Activated effector memory CD4-positive, alpha-beta T cell treated with anti-CD3 and anti-CD28 coated beads, Interleukin-2, amount 50 U/mL, for 16 hours (primary cell): ENCODE results near the gene CA11.
"Not testable (repeated sequence)": the region's sequence is repeated elsewhere in the genome, so short reads cannot be mapped to it uniquely, and the experiment has no call there.

Experiments
- DNase-seq: peaks from one replicate; pipeline ENCODE4 v3.0.0-alpha.2; 2020

CA11 gene

DNA sequence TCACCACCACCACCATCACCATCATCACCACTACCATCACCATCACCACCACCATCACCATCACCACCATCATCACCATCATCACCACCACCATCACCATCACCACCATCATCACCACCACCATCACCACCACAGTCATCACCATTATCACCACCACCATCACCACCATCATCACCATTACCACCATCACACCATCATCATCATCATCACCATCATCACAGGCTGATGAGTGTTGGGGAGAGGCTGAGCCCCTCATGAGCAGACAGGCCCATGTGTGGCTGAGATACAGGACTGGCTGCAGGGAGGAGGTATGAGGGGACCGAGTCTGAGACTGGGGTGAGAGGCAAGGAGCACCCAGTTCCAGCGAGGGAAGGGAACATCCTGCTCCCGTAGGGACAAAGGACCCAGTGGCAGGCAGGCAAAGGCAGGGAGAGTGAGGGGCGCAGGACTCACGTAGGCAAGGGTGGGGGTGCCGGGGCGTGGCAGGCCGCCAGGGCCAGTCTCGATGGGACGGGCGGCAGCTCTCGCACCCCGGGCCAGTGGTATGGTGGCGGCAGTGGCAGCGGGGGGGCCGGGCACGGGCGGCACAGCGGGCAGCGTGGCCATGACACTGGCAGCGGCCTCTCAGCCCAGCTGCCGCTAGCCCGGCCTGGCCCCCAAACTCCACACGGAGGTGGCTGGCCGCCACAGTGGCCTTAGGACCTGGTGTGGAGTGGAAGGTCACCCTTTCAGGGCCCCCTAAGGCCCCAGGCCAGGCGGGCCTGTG is 24.1 kb upstream of the CA11 start:
- DNase-seq = no peak

DNA sequence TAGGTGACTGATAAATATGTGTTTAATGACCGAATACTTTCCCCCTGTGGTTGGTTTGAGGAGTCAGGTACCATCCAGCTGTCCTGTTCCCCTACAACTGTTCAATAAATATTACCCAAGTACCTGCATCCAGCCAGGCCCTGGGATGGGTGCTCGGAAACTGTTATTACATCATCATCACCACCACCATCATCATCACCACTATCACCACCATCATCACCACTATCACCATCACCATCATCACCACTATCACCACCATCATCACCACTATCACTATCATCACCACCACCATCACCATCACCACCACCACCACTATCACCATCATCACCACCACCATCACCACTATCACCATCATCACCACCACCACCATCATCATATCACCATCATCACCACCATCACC is 22.8 kb upstream of the CA11 start:
- DNase-seq = no peak

DNA sequence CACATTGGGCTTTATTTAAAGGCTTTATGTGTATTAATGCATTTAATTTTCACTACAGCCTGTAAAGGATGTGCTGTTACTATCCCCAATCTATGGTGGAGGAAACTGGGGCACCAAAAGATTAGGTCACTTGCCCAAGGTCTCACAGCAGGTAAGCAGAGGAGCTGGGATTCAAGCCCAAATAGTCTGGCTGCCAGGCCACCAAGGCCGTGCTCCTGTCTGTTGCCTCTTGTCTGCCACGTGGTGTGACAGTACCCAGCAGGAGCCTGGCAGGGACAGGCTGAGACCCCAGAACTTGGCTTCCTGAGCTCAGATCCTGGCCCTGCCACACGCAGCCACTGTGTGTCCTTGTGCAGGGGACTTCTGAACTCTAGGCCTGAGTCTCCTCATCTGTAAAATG is 22.3 kb upstream of the CA11 start:
- DNase-seq = no peak

DNA sequence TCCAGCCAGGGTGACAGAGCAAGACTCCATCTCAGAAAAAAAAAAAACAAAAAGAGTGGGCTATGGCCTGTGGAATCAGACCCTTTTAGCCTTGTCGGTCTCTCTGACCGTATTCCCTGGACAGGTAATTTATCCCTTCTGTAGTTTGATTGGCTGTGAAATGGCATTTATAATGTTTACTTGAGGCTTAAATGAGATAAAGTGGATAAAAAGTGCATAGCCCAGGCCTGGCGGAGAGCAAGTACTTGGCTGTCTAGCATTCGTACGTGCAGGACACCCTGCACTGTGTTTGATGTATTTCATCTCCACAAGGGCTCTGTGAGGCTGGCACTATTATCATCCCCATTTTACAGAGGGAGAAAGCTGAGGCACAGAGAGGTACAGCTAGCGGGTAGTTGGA is 19.8 kb upstream of the CA11 start:
- DNase-seq = no peak

DNA sequence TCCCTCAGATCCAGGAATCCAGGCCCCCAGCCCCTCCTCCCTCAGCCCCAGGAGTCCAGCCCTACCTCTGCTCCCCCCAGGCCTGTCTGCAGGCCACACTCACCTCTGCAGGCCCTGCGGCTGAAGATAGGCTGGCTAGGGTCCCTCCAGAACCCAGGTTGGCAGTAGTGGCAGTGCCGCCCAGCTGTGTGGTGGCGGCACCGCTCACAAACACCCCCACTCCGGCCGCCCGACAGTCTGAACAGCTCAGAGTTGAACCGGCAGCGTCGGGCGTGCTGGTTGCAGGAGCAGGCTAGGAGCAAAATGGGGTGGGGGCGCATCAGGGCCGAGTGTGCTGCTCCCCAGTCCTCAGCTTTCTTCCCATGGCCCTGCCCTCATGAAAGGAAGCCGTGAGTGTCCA is 18.5 kb upstream of the CA11 start:
- no peak for DNase-seq

DNA sequence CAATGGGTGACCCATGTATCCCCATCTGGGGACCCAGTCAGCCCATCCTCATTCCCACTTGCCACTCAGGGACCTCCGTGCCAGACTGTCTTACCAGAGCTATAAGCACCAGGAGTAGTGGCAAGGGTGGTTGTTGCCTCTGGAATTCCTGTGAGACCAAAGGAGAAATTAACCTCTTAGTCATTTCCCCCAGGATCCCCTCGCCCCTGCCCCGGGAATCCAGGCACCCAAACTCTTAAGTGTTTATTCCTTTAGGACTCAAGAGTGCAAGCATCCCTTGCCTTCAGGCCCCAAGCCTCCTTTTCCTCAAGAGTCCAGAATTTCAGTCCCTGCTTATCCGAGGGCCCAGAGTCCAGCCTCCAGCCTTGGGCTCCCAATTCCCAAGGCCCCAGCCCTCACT is 17.7 kb upstream of the CA11 start:
- DNase-seq = no peak

DNA sequence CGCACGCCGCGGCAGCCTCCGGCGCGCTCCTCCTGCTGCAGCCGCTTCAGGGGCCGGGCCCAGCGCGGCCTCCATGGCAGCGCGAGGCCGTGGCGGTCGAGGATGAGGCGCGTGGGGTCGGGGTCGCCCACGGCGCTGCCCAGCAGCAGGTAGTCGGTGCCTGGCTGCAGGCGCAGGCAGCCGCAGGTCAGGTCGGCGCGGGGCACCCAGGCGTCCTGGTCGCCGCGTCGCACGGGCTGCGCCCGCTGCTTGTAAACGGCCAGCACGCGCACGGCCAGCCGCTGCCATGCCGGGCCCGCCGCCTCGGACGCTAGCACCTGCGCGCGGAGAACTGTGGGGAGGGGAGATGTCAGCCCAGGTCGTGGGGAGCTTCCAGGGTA is 15.7 kb upstream of the CA11 start:
- no peak for DNase-seq

DNA sequence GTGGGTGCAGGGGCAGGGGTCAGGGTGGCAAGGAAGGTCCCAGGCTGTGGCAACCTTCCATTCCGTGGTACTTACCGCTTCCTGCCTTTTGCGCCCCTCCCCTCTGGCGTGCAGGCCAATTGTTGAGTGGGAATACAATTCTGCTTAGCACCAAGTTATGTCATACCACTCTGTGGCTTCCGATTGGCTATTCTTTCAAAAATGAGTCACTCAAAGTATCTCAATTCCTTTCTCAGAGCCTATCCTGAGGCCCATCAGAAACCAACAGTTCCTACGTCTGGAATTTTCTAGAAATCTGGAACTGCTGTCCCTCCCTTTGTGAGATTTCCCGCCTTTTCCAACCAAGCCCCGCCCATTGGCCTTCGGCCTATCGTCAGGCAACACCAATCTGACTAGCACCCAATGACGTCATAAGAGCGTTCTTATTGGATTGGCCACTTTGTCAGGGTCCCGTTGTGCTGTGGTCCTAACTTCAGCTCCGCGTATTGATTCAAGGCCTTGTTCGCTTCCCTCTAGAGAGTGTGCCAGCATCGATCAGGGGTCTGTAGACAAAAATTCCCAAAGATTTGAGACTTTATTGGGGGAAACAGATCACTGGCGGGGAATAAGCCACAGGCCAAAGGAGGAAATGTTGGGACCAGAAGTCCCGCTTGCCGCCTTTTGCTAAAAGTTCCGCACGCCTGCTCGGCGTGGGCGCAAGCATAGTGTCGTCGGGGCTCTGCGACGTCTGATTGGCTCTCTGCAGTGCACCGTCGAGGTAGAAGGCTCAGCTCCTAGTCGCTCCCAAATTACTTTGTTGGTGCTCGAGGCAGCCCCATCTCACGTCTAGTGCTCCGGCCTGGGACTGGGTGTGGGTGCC is 15.1 kb upstream of the CA11 start:
- DNase-seq = peak; percentile 89

DNA sequence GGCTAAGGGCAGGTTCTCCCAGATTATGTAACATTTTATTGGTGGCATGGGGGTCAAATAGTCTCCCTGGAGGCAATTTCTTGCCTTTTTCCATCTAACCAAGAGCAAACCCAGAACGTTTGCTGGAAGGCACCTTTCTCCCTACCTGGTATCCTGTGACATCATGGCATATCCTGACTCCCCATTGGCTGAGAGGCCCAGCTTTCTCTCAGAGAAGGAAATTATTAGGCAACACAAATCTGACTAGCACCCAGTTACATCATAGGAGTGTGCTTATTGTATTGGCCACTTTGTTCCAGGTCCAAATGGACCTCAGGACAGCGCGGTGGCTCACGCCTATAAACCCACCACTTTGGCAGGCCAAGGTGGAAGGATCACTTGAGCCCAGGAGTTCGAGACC is 13.8 kb upstream of the CA11 start:
- no peak for DNase-seq

DNA sequence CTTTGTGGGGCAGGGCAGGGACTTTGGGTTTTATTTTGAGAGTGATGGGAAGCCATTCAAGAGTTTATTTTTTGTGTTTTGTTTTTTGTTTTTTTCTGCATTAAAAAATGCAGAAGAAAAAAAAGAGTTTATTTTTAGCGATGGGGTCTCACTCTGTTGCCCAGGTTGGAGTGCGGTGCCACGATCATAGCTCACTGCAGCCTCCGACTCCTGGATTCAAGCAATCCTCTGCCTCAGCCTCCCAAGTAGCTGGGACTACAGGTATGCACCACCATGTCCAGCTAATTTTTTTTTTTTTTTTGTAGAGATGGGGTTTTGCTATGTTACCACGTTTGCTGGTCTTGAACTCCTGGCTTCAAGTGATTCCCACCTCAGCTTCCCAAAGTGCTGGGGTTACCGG is 12.5 kb upstream of the CA11 start:
- no peak for DNase-seq

DNA sequence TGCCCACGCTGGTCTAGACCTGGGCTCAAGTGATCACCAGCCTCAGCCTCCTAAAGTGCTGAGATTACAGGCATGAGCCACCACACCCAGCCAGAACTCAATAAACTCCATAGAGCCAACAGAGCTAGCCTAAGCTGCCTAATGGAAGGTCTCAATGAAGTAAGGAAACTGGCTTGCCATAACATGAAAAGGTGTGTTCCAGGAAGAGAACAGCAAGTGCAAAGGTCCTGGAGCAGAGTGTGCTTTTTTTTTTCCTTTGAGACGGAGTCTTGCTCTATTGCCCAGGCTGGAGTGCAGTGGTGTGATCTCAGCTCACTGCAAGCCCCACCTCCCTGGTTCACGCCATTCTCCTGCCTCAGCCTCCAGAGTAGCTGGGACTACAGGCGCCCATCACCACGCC is 11.8 kb upstream of the CA11 start:
- not testable (repeated sequence) for DNase-seq

DNA sequence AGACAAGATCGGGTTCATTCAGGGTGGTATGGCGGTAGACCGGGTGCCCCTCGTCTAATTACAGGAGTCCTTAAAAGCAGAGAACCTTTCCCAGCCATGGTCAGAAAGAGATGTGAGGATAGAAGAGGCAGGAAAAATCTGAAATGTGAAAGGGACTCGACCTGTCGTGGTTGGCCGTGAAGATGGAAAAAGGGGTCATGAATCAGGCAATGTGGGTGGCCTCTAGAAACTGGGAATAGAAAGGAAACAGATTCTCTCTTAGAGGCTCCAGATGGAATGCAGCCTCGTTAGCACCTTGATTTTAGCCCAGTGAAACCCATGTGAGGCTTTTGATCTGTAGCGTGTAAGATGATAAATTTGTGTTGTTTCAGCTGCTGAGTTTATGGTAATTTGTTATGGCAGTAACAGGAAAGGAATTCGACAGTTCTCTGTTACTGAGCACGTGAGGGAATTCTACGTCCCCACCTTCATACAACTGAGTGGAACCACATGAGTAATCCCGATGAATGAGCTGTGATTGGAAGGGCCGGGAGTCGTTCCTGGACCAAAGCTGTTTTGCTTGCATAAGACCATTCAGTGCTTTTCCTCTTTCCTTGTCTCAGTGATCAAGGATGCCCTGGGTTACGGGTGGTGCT is 11.0 kb upstream of the CA11 start:
- no peak for DNase-seq

DNA sequence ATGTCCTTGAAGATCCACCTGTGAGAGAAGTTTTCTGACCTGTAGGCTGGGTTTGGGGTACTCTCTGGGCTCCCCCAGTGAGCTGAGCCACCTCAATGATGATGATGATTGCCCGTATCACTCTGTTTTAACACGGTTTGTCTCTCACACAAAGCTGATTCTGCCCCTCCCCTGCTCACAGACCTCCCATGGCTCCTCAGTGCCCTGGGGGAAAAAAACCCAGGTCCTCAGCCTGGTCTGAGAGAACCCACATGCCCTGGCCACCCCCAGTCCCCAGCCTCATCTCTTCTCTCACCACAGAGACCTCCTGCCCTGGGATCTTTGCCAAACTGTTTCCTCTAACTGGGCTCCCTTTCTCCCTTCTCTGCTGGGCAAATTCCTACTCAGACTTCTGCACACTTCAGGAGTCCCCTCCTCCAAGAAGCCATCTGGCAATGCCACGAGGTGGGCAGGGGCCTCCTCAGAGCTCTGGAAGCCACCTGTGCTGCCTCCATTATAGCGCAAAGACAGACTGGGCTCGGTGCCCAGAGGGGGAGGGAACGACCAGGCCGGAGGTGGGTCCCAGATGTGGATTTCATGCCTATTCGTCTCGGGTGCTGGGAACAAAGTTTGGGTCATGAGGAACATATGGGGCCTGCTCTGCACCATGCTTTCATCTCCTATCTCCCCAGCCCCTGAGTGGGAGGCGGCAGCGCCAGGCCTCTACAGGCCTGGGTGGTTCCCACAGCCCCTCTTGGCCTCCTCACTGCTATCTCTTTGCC is 8.5 kb upstream of the CA11 start:
- DNase-seq = no peak

DNA sequence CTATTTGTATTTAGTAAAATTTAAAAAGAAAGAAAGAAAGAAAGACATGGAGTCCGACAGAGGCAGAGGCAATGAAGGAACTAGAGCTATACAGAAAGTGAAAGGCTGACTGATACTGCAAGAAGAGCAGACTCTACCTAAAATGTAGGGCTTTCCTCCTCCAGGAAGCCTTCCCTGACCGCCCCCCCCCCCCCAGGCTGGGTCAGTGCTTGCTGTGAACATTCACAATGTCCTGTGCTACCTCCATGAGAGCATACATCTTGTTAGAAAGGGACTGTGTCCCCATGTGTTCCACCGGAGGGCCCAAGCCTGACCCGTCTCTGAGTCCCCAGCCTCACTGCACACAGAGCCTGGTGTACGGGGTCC is 5.7 kb upstream of the CA11 start:
- no peak for DNase-seq

DNA sequence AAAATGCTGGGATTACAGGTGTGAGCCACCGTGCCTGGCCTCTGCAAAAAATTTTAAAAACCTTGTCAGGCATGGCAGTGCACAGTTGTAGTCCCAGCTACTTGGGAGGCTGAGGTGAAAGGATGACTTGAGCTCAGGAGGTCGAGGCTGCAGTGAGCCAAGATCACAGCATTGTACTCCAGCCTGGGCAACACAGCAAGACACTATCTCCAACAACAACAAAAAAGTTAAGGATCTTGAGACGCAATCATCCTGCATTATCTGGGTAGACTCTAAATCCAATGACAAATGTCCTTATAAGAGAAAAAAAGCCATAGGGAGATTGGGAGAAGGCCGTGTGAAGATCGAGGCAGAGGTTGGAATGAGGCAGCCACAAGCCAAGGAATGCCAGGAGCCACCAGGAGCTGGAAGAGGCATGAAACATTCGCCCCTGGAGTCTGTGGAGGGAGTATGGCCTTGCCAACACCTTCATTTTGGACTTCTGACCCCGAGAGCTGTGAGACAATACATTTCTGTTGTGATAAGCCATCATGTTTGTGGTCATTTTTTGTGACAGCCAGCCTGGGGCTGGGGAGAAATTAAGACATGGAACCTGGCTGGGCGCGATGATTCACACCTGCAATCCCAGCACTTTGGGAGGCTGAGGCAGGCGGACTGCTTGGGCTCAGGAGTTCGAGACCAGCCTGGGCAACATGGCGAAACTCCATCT is 5.1 kb upstream of the CA11 start:
- no peak for DNase-seq

DNA sequence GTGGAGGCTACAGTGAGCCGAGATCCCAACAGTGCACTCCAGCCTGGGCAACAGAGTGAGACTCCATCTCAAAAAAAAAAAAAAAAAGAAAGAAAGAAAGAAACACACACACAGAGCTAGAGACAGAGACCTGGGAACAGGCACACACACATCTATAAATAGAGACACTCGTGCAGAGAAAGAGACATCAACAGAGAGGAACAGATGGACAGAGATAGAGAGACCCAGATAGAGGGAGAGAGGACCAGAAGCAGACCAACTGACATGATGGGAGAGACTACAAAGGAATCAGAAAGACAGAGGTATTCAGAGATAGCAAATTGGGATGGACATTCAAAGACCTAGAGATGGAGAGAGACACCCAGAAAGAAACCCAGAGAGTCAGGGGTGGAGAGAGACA is 2.1 kb upstream of the CA11 start:
- DNase-seq = no peak

DNA sequence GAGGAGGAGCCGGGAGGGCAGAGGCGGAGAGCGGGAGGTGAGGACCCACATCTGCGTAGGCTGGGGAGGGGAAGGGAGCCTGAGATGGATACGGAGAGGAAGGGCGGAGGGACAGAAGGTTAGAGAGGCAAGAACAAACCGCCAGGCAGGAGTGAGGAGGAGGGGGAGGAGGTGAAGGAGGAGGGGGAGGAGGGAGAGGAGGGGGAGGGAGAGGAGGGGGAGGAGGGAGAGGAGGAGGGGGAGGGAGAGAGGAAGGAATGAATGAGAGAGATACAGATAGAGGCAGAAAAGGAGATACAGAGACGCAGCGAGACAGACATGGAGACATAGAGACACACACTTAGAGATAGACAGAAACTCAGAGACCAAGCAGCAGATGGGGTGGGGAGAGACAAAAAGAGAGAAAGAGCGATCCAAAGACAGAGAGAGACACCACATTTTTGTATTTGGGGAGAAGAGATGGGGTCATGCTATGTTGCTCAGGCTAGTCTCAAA is 782 bp upstream of the CA11 start:
- DNase-seq = no peak

DNA sequence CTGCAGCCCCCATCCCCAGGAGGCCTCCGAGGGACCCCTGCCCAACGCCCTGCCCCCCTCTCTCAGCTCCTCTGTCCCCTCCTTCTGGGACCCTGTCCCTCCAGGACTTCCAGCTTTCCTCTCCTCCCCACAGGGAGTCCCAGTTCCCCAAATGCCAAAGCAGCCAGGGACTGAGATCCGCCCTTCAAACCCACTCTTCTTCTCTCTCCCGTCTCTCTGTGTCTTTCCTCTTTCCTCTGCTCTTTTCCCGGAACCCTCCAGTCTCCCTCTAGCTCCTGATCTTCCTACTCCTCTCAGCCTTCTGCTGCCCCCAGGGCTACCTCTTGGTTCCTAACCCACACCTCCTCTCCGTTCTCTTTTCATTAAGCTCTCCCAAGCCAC is 377 bp downstream of the CA11 start:
- no peak for DNase-seq

DNA sequence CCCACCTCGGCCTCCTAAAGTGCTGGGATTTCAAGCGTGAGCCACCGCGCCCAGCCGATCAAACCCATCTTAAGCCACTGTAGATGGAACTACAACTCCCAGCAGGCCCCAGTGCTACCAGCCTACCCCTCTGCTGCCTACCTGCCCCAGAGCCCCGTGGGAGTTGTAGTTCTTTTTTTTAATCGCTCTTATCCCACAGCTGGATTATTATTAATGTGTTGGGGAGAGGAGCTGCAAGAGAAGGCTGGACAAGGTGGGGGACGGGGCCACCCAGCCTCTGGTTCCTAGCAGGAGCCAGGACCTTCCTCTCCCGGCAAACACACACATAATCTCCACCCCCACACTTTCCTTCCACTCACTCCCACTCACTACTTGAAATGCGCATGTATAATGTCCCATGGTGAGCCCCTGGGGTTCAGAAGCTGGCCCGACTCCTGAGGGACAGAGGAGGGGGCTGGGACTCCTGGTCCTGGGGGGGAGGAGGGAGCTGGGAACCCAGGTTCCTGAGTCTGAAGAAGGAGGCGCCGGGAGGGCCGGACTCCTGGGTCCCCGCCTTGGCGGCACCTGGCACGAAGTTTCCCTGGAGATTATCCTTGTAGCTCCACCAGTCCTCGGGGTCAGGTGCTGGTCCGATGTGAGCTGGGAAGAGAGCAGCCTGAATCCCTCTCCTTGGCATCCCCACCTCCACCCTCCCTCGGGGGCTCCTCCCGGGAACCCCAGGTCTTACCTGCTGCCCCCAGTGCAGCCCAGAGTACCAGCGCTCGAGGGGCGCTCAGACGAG is 958 bp downstream of the CA11 start:
- peak; percentile 90 for DNase-seq

DNA sequence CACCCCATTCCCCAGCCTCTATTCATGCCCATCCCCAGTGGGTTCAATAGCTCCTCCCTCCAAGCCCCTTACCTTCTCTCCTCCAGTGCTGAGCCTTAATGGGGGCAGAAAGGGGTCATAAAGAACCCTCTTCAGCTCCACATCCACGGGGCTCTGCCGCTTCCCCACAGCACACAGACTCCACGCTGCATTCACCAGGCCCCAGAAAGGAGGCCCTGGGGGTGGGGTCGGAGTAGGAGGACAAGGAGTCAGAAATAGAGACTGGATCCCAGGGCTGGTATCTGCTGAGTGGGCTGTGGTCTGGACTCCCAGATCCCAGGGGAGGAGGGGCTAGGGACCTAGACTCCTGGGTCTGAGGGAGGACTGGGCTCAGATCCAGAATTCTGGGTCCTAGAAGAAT is 1.6 kb downstream of the CA11 start:
- DNase-seq = no peak

DNA sequence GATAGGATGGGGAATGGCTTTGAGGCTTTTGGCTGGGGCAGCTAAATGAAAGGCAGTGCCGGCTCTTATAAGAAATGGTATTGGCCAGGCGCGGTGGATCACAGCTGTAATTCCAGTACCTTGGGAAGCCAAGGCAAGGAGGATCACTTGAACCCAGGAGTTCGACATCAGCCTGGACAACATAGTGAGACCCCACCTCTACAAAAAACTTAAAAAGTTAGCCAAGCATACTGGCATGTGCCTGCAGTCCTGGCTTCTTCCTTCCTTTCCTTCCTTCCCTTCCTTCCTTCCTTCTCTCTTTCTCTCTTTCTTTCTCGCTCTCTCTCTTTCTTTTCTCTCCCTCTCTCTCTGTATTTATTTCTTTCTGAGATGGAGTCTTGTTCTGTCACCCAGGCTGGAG is 3.1 kb downstream of the CA11 start:
- DNase-seq = no peak

DNA sequence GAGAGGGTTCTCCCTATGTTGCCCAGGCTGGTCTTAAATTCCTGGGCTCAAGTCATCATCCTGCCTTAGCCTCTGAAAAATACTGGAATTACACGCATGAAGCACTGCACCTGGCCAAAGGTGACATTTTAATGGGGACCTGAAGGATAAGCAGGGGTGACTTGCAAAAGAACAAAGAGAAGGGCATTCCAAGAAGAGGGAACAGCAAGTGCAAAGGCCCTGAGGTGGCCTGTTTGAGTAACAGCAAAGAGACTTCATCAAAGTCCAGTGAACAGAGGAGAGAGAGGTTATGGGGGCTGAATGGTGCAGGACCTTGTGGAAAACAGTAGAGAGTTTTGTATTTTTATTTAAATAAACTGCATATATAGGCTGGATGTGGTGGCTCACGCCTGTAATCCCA is 4.1 kb downstream of the CA11 start:
- no peak for DNase-seq
